HepG2 (cell line): ENCODE data around the gene BTBD6. TPM values are rescaled to one million over a fixed set of nuclear protein-coding genes. Genes with fewer than 3 reads are reported as not detected.

ENCODE experiments used
- ATAC-seq: fragments of 200-7000 bp; cut with Tn5 transposase; 3 replicates; pipeline ENCODE4 v1.9.1; 2020; ENCODE audit warnings: mild to moderate bottlenecking, moderate library complexity
- BruUV-seq: library from RNA; stranded (reverse); fragments of 400-500 nt; replicated peaks from 2 replicates; lab custom pipeline; 2021; lab: Mats Ljungman, UMichigan
- CTCF ChIA-PET: fragments of 300-600 bp; formaldehyde crosslinking; extraction: SDS; loops from one replicate; lab custom pipeline; 2021; ENCODE audit warnings: low total read pairs, inconsistent platforms, low intra/inter-chr PET ratio; lab: Yijun Ruan, JAX
- POLR2A ChIA-PET: fragments of 350-600 bp; sonication (Branson Sonifier 250); formaldehyde crosslinking; loops from one replicate; lab custom pipeline; 2020; ENCODE audit warnings: antibody characterized with exemption, inconsistent platforms; lab: Yijun Ruan, JAX
- DNase-seq: peaks from one replicate; pipeline ENCODE4 v3.0.0-alpha.2; 2015; ENCODE audit warnings: low spot score
- FAIRE-seq: peaks from 3 replicates; lab custom pipeline; 2011; peaks lifted over from hg19 to GRCh38; lab: Jason Lieb, UNC
- H2AFZ ChIP-seq: one replicate; pipeline ENCODE4 v1.6.1; 2011; ENCODE audit warnings: low read length, inconsistent platforms
- H3K27ac ChIP-seq: fragments of 300-600 bp; 3 replicates; pipeline ENCODE4 v1.8.0; 2011; ENCODE audit warnings: mixed run types, mild to moderate bottlenecking, mixed read lengths, low read length, inconsistent platforms; ENCODE audit not compliant: insufficient read depth; ENCODE audit errors: extremely low read length
- H3K27me3 ChIP-seq, 2 experiments: fragments of 200-600 bp in 1 of 2; 2 replicates in 1 of 2; 3 replicates in 1 of 2; pipeline versions ENCODE4 v1.6.0 to v1.8.0; 2011; ENCODE audit warnings: low read length in 2 of 2, mild to moderate bottlenecking in 2 of 2, moderate library complexity in 2 of 2, inconsistent platforms in 1 of 2; ENCODE audit not compliant: insufficient read depth in 2 of 2, control insufficient read depth in 1 of 2
- H3K36me3 ChIP-seq, 2 experiments: fragments of 200-600 bp in 1 of 2; replicated peaks in 1 of 2; 2 replicates in 1 of 2; 3 replicates in 1 of 2; pipeline versions ENCODE4 v1.5.1 to v1.8.0; 2011; ENCODE audit warnings: low read length in 2 of 2, inconsistent platforms in 1 of 2; ENCODE audit not compliant: insufficient read depth in 2 of 2, control insufficient read depth in 1 of 2
- H3K4me1 ChIP-seq: 2 replicates; pipeline ENCODE4 v1.5.1; 2012; ENCODE audit warnings: low read length, inconsistent platforms; ENCODE audit not compliant: insufficient read depth
- H3K4me2 ChIP-seq: 2 replicates; pipeline ENCODE4 v1.6.0; 2011; ENCODE audit warnings: low read depth, low read length, inconsistent platforms
- H3K4me3 ChIP-seq, 3 experiments: fragments of 200-600 bp in 1 of 3; sonication (generic), shearing (Covaris generic) in 1 of 3; replicated peaks in 1 of 3; 2 replicates each; pipeline ENCODE4 v1.5.1; 2011 to 2016; ENCODE audit warnings: low read length in 3 of 3, inconsistent platforms in 2 of 3, low read depth in 2 of 3, mild to moderate bottlenecking in 2 of 3, control low read depth in 1 of 3, mixed read lengths in 1 of 3; ENCODE audit not compliant: insufficient read depth in 1 of 3
- H3K79me2 ChIP-seq: one replicate; pipeline ENCODE4 v1.6.1; 2011; ENCODE audit warnings: low read length, inconsistent platforms; ENCODE audit not compliant: insufficient read depth
- H3K9ac ChIP-seq: 2 replicates; pipeline ENCODE4 v1.6.0; 2011; ENCODE audit warnings: mild to moderate bottlenecking, low read depth, low read length, inconsistent platforms; ENCODE audit not compliant: insufficient read depth
- H3K9me3 ChIP-seq: 2 replicates; pipeline ENCODE4 v1.5.1; 2012; ENCODE audit warnings: mild to moderate bottlenecking, low read length
- H4K20me1 ChIP-seq: 2 replicates; pipeline ENCODE4 v1.6.0; 2011; ENCODE audit warnings: inconsistent platforms, mild to moderate bottlenecking, low read length, moderate library complexity; ENCODE audit not compliant: insufficient read depth
- GABPB1 ChIP-seq: IDR thresholded peaks from 2 replicates; pipeline ENCODE4 v1.6.1; 2016; ENCODE audit warnings: mild to moderate bottlenecking, missing genetic modification reagents, moderate library complexity, missing compliant biosample characterization
- GRHL1 ChIP-seq: sonication (generic); formaldehyde crosslinking; conservative IDR thresholded peaks from 2 replicates; pipeline ENCODE4 v1.8.0; 2022; ENCODE audit warnings: missing genetic modification reagents
- HDAC6 ChIP-seq: fragments of 200-600 bp; sonication (generic); IDR thresholded peaks from 2 replicates; pipeline ENCODE4 v1.7.0; 2017; ENCODE audit warnings: mild to moderate bottlenecking, antibody characterized with exemption, low read length, low read depth
- NCOA2 ChIP-seq: sonication (generic); formaldehyde crosslinking; IDR thresholded peaks from 2 replicates; pipeline ENCODE4 v1.8.0; 2022; ENCODE audit warnings: inconsistent platforms
- SOX5 ChIP-seq: IDR thresholded peaks from 2 replicates; pipeline ENCODE4 v1.6.1; 2016; ENCODE audit warnings: borderline replicate concordance
- THAP8 ChIP-seq: sonication (generic); formaldehyde crosslinking; IDR thresholded peaks from 2 replicates; pipeline ENCODE4 v1.5.1; 2020; ENCODE audit warnings: missing genetic modification reagents, mild to moderate bottlenecking, borderline replicate concordance
- ZFP36L2 ChIP-seq: sonication (generic); formaldehyde crosslinking; IDR thresholded peaks from 2 replicates; pipeline ENCODE4 v1.4.0; 2020; ENCODE audit warnings: missing genetic modification reagents
- ZNF414 ChIP-seq: sonication (generic); formaldehyde crosslinking; IDR thresholded peaks from 2 replicates; pipeline ENCODE4 v1.5.0; 2020; ENCODE audit warnings: missing genetic modification reagents
- ZNF552 ChIP-seq: sonication (generic); formaldehyde crosslinking; IDR thresholded peaks from 2 replicates; pipeline ENCODE4 v1.9.0; 2022; ENCODE audit warnings: missing genetic modification reagents, mild to moderate bottlenecking, borderline replicate concordance
- ZNF644 ChIP-seq: IDR thresholded peaks from 2 replicates; pipeline ENCODE4 v1.6.1; 2016; ENCODE audit warnings: low read depth
- ZNF720 ChIP-seq: sonication (generic); formaldehyde crosslinking; IDR thresholded peaks from 2 replicates; pipeline ENCODE4 v1.4.0; 2020; ENCODE audit warnings: missing genetic modification reagents
- ZNF75D ChIP-seq: sonication (generic); formaldehyde crosslinking; IDR thresholded peaks from 2 replicates; pipeline ENCODE4 v1.8.1; 2023; ENCODE audit warnings: missing genetic modification reagents, mild to moderate bottlenecking, borderline replicate concordance
- ZNF773 ChIP-seq: sonication (generic); formaldehyde crosslinking; IDR thresholded peaks from 2 replicates; pipeline ENCODE4 v1.4.0; 2020; ENCODE audit warnings: missing genetic modification reagents, borderline replicate concordance
- WGBS: methylation state at CpG from one replicate; pipeline ENCODE4 v1.1.6; 2017; ENCODE audit warnings: low lambda C conversion rate; 5-methylcytosine and 5-hydroxymethylcytosine counted together
- in situ Hi-C: cut with HindIII; loops from 2 replicates; pipeline ENCODE4 v1.10.0; 2017; ENCODE audit warnings: low pct_unique_long_range_greater_than_20kb; ENCODE audit not compliant: extremely low pct_ligation_motif_present
- intact Hi-C: fragments of 100-400 bp; cut with micrococcal nuclease; formaldehyde crosslinking; loops from one replicate; pipeline ENCODE4 v1.10.0; 2022; ENCODE audit not compliant: unreplicated experiment
- polyA plus RNA-seq, 8 experiments: library from polyadenylated mRNA; depleted of rRNA in 3 of 8; stranded (reverse) in 7 of 8; unstranded in 1 of 8; fragments of >200 nt; fragmentation: Illumina TruSeq in 4 of 8; extraction: Trizol in 4 of 8; gene quantifications; 2 replicates each; pipeline versions ENCODE4 v1.2.1 to v1.2.3, GENCODE V29; 2011 to 2016; ENCODE audit warnings: low read depth in 4 of 8, missing spikeins in 1 of 8, mixed read lengths in 1 of 8; ENCODE audit not compliant: insufficient read depth in 1 of 8
- total RNA-seq, 5 experiments: library from RNA; depleted of rRNA; stranded (reverse); fragments of >200 nt; fragmentation: Illumina TruSeq; extraction: Trizol; gene quantifications; 2 replicates each; pipeline ENCODE4 v1.2.3, GENCODE V29; 2016; ENCODE audit warnings: low read depth in 1 of 5
- TF ChIP-seq, protein P1 (sequence below): sonication (generic); formaldehyde crosslinking; IDR thresholded peaks from 2 replicates; pipeline ENCODE4 v1.4.0; 2020; ENCODE audit warnings: low read depth, mild to moderate bottlenecking, missing genetic modification reagents
- TF ChIP-seq, protein P2 (sequence below): sonication (generic); formaldehyde crosslinking; IDR thresholded peaks from 2 replicates; pipeline ENCODE4 v1.4.0; 2020; ENCODE audit warnings: mild to moderate bottlenecking, missing genetic modification reagents

The BTBD6 gene
- total and polyA plus RNA-seq, 2 of the 13 experiments (the other 11 are each of a cell fraction or from before 2014, with no cell fraction given) = not detected

GRCh38 chr14:105209091-105209490 lies 39.2 kb upstream of the BTBD6 start:
- Histone ChIP-seq H3K9ac (no peak overlapping the region), H3K27me3 (no peaks in the 10 kb centered on the region; a peak in 2 of 5 replicates), H3K27ac (no peak overlapping the region), H3K9me3 (no peaks in the 10 kb centered on the region), H3K36me3 (peaks cover 8% of the 10 kb centered on the region in 2 experiments; a peak in 3 of 5 replicates), H3K4me3 (no peak overlapping the region), H3K79me2 (no peaks in the 10 kb centered on the region), H3K4me2 (no peak overlapping the region), H2AFZ (no peak overlapping the region), H4K20me1 (no peaks in the 10 kb centered on the region; the same call in 1 of the 2 replicates), H3K4me1 (peaks cover 7% of the 10 kb centered on the region; the same call in 1 of the 2 replicates)
- ChIA-PET CTCF (no interaction called here), POLR2A (no interaction called here)
- intact Hi-C loops = no loop called here
- FAIRE-seq (no peak), DNase-seq (no peak), ATAC-seq (no peak)
- in situ Hi-C loops = no loop called here
- no TSS peak for BruUV-seq
- no peak for TF ChIP-seq ZNF414 (CRISPR knock-in tag)
- no peak for TF ChIP-seq GRHL1
- no peak for TF ChIP-seq ZNF644 (CRISPR knock-in tag)
- TF ChIP-seq HDAC6 = no peak
- TF ChIP-seq SOX5 (CRISPR knock-in tag) = no peak
- TF ChIP-seq, protein P1, sequence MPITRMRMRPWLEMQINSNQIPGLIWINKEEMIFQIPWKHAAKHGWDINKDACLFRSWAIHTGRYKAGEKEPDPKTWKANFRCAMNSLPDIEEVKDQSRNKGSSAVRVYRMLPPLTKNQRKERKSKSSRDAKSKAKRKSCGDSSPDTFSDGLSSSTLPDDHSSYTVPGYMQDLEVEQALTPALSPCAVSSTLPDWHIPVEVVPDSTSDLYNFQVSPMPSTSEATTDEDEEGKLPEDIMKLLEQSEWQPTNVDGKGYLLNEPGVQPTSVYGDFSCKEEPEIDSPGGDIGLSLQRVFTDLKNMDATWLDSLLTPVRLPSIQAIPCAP (CRISPR knock-in tag) = no peak
- TF ChIP-seq ZNF720 (CRISPR knock-in tag) = no peak
- TF ChIP-seq ZFP36L2 = no peak
- no peak for TF ChIP-seq ZNF552 (CRISPR knock-in tag)
- TF ChIP-seq ZNF75D (CRISPR knock-in tag) = no peak
- TF ChIP-seq NCOA2 (CRISPR knock-in tag) = no peak
- TF ChIP-seq, protein P2, sequence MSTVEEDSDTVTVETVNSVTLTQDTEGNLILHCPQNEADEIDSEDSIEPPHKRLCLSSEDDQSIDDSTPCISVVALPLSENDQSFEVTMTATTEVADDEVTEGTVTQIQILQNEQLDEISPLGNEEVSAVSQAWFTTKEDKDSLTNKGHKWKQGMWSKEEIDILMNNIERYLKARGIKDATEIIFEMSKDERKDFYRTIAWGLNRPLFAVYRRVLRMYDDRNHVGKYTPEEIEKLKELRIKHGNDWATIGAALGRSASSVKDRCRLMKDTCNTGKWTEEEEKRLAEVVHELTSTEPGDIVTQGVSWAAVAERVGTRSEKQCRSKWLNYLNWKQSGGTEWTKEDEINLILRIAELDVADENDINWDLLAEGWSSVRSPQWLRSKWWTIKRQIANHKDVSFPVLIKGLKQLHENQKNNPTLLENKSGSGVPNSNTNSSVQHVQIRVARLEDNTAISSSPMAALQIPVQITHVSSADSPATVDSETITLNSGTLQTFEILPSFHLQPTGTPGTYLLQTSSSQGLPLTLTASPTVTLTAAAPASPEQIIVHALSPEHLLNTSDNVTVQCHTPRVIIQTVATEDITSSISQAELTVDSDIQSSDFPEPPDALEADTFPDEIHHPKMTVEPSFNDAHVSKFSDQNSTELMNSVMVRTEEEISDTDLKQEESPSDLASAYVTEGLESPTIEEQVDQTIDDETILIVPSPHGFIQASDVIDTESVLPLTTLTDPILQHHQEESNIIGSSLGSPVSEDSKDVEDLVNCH = no peak
- no peak for TF ChIP-seq GABPB1 (CRISPR knock-in tag)
- no peak for TF ChIP-seq THAP8 (CRISPR knock-in tag)
- TF ChIP-seq ZNF773 (CRISPR knock-in tag) = no peak
- WGBS = 87% methylated on average over 4 of the region's 8 CpGs
